ENCODE results near the gene CHN2.

The CHN2 gene

DNA sequence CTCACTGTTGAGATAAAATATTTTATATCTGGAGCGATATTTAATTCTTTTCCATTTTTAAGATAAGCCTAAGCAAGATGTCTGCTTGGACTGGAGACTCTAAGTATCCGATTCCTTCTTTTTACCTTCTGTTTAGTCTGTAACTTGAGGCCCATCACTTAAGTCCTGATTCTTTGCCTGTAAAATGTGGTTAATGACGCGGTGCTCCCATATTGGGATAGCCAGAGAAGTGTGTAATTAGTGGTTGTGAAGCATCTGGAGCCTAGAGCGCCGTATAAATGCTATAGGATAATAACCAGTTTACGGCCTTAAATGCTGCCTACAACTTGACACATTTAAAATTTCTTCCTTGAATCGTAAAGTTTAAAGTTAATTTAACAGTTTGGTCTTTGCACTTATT is 132.9 kb downstream of the CHN2 start:
- Histone ChIP-seq H3K27me3 (ENCODE audit: control insufficient read depth, insufficient read depth, low read length) (no peaks in the 10 kb centered on the region), H3K9me3 (ENCODE audit: control insufficient read depth, insufficient read depth, low read length) (no peaks in the 10 kb centered on the region), H3K36me3 (ENCODE audit: control insufficient read depth, insufficient read depth, low read length) (no peaks in the 10 kb centered on the region), H3K4me3 (ENCODE audit: low read depth, low read length) (no peak overlapping the region), H3K4me1 (ENCODE audit: control insufficient read depth, insufficient read depth, low read length) (peaks cover 7% of the 10 kb centered on the region), H3K9ac (ENCODE audit: low read depth, low read length) (no peak overlapping the region)

DNA sequence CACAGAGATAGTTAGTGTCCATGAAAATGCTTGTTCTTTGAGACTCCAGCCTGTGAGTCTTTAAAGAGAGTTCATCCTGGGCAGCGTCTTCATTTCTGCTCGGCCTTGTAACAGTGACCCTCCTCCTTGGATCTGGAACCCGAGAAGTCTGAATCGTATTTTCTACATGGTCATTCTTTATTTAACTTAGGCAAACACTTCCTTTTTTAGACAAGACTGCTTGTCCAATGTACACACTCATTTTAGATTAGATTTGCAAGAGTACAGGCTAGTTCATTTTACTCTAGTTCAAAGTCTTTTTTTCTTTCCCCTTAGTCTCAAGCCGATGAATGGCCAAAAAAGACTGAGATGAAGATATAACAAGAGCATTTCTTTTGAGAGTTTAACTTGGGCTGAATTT is 133.5 kb downstream of the CHN2 start:
- H3K9me3 ChIP-seq (ENCODE audit: control insufficient read depth, insufficient read depth, low read length): no peaks in the 10 kb centered on the region
- no peaks in the 10 kb centered on the region for H3K36me3 ChIP-seq (ENCODE audit: control insufficient read depth, insufficient read depth, low read length)
- no peaks in the 10 kb centered on the region for H3K27me3 ChIP-seq (ENCODE audit: control insufficient read depth, insufficient read depth, low read length)
- H3K4me1 ChIP-seq (ENCODE audit: control insufficient read depth, insufficient read depth, low read length): peaks cover 7% of the 10 kb centered on the region
- H3K4me3 ChIP-seq (ENCODE audit: low read depth, low read length): no peak overlapping the region
- H3K9ac ChIP-seq (ENCODE audit: low read depth, low read length): no peak overlapping the region

DNA sequence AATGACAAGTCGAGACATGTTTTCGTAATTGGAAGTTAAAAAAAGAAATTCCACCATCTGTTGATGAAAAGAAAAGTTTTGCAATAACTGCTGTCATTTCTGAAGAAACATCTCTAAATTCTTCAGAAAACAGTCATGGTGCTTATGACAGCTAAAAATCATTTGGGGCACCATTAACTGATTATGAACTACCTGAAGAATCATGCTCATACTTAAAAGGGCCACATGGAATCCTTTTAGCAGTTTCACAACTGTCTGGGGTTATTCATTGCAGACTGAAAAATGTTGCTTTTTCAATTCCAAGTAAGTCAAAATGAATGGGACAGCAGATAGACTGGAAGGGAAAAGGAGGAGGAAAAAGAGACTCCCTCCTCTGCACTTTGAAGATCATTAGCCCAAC is 134.2 kb downstream of the CHN2 start:
- peaks cover 7% of the 10 kb centered on the region for H3K4me1 ChIP-seq (ENCODE audit: control insufficient read depth, insufficient read depth, low read length)
- H3K9ac ChIP-seq (ENCODE audit: low read depth, low read length): no peak overlapping the region
- H3K9me3 ChIP-seq (ENCODE audit: control insufficient read depth, insufficient read depth, low read length): no peaks in the 10 kb centered on the region
- no peaks in the 10 kb centered on the region for H3K36me3 ChIP-seq (ENCODE audit: control insufficient read depth, insufficient read depth, low read length)
- H3K4me3 ChIP-seq (ENCODE audit: low read depth, low read length): no peak overlapping the region
- H3K27me3 ChIP-seq (ENCODE audit: control insufficient read depth, insufficient read depth, low read length): no peaks in the 10 kb centered on the region

DNA sequence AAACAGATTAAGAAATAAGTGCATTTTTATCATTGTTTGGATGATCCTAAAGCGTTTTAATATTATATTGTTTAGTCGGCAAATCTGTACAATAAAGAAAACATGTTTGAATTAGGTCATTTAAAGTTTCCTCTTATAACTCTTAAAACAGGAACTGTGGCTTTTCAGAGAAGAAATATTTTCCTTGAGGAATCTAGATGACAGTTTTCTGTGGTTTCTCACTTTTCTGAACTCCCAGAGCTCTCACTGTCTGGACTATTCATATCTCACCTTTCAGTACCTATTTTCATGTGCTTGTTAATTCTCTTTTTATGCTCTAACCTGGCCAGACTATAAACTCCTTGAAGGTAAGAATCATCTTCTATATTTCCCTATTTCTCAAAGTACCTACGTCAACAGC is 135.1 kb downstream of the CHN2 start:
- no peak overlapping the region for H3K9ac ChIP-seq (ENCODE audit: low read depth, low read length)
- no peak overlapping the region for H3K4me3 ChIP-seq (ENCODE audit: low read depth, low read length)
- H3K27me3 ChIP-seq (ENCODE audit: control insufficient read depth, insufficient read depth, low read length): no peaks in the 10 kb centered on the region
- no peaks in the 10 kb centered on the region for H3K9me3 ChIP-seq (ENCODE audit: control insufficient read depth, insufficient read depth, low read length)
- H3K4me1 ChIP-seq (ENCODE audit: control insufficient read depth, insufficient read depth, low read length): peaks cover 7% of the 10 kb centered on the region
- no peaks in the 10 kb centered on the region for H3K36me3 ChIP-seq (ENCODE audit: control insufficient read depth, insufficient read depth, low read length)

DNA sequence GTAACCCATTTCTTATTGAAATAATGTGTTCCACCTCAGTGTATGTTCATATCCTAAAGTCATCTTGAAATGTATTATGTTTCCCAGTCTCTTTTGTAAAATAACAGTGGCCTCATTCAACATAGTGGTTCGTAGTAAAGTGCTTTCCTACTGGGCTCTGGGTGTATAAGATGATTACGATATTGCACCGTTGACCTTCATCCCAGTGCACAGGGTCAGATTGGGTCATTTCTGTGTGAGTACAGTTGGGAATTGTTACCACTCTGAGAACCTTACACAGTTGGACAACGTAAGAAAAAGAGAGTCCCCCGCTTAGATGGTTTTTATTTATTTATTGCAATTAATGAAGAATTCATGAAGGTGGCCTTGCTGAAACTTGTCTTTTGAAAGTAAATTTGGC is 135.6 kb downstream of the CHN2 start:
- Histone ChIP-seq H3K36me3 (ENCODE audit: control insufficient read depth, insufficient read depth, low read length) (no peaks in the 10 kb centered on the region), H3K9ac (ENCODE audit: low read depth, low read length) (no peak overlapping the region), H3K9me3 (ENCODE audit: control insufficient read depth, insufficient read depth, low read length) (no peaks in the 10 kb centered on the region), H3K27me3 (ENCODE audit: control insufficient read depth, insufficient read depth, low read length) (no peaks in the 10 kb centered on the region), H3K4me1 (ENCODE audit: control insufficient read depth, insufficient read depth, low read length) (peaks cover 4% of the 10 kb centered on the region), H3K4me3 (ENCODE audit: low read depth, low read length) (no peak overlapping the region)

DNA sequence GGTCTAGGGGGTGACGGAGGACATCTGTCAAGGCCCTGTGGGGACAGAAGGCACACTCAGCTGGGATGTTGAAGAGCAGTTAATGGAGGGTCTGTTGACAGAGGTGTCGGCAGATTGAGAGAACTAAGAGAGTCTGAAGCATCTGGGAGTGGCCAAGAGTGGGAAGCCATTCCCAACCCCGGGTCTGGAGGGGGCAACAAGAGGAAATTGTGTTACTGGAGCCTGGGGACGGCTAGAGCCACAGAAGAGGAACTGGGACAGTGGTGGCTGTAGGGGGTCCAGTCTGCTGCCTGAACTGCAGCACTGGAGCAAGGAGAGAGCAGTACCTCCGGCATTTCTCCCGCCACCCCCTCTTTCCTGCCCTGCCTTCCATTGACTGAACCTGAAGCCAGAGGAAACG is 136.6 kb downstream of the CHN2 start:
- Histone ChIP-seq H3K4me3 (ENCODE audit: low read depth, low read length) (no peak overlapping the region), H3K4me1 (ENCODE audit: control insufficient read depth, insufficient read depth, low read length) (no peaks in the 10 kb centered on the region), H3K36me3 (ENCODE audit: control insufficient read depth, insufficient read depth, low read length) (no peaks in the 10 kb centered on the region), H3K9me3 (ENCODE audit: control insufficient read depth, insufficient read depth, low read length) (no peaks in the 10 kb centered on the region), H3K9ac (ENCODE audit: low read depth, low read length) (no peak overlapping the region), H3K27me3 (ENCODE audit: control insufficient read depth, insufficient read depth, low read length) (no peaks in the 10 kb centered on the region)

DNA sequence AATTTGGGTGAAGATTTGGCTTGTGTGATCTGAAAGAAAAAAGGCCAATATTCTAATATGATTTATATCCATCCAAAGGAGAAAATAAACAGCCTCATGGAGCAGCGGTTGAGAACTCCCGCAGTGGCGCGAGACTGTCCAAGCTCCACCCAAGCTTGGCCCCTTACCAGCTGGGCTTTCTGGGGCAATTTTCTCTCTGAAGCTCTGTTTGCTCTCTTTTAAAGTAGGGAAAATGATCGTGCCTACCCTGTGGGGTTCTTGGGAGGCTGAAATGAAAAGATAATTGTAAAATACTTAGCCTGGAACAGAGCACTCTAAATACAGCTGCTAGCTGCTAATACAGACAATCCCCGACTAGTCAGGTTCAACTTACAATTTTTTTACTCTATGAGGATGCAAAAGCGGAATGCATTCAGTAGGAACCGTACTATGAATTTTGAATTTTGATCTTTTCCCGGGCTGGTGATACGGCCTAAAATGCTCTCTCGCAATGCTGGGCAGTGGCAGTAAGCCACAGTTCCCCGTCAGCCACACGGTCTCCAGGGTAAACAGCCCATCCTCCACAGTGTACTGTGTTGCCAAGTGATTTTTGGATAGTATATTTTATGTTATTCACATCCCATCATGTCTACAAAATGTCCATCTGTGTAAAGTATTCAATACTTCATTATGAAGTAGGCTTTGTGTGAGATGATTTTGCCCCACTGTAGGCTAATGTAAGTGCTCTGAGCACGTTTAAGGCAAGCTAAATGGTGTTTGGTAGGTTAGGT is 137.7 kb downstream of the CHN2 start:
- H3K4me1 ChIP-seq (ENCODE audit: control insufficient read depth, insufficient read depth, low read length): no peaks in the 10 kb centered on the region

DNA sequence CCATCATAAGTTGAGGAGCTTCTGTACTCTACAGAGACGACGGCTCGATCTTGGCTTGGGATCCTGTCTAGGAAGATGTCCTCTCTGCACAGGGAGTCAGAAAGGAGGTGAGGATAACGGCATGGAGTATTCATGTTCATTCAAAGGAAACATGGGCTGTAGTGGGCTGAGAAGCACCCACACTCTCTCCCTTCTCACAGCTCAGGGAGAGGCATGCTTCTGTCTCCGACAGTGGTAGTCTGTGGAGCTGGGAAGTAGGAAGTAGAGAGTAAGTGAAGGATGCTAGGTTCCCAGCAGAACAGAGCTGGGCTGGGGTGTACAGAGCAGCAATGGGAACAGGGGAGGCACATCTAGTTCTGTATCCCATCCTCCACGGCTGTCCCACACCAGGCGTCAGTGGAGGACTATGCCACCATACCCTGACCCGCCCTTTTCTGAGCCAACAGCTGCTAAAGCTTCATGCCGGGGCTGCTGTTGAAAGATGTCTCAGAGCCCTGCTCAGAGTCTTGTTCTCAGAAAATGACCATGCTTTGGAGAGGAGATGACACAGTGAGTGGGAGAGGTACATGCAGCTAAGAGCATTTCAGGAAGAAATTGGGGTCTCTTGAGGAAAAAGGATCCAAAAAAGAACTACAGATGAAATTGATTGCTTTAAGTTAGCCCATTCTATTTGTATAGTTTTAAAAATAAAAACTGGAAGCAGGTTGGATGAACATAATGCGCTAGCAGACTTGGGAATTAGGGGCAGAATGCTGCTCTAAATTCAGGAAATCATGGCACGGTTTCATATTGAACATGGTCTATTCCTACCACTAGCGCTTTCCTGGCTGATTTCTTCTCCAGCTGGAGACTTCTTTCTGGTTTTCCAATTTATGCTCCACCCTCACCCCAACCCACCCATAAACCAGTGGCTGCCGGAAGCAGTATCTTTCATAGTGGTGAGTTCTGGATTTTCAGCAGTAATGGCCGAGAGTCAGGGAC is 138.6 kb downstream of the CHN2 start:
- H3K4me1 ChIP-seq (ENCODE audit: control insufficient read depth, insufficient read depth, low read length): no peaks in the 10 kb centered on the region
- H3K27me3 ChIP-seq (ENCODE audit: control insufficient read depth, insufficient read depth, low read length): no peaks in the 10 kb centered on the region
- H3K9me3 ChIP-seq (ENCODE audit: control insufficient read depth, insufficient read depth, low read length): no peaks in the 10 kb centered on the region
- H3K4me3 ChIP-seq (ENCODE audit: low read depth, low read length): no peak overlapping the region
- H3K9ac ChIP-seq (ENCODE audit: low read depth, low read length): no peak overlapping the region
- H3K36me3 ChIP-seq (ENCODE audit: control insufficient read depth, insufficient read depth, low read length): no peaks in the 10 kb centered on the region

More for the DNA sequence above, 137.7 kb downstream of the CHN2 start:
- Histone ChIP-seq H3K9ac (ENCODE audit: low read depth, low read length) (no peak overlapping the region), H3K9me3 (ENCODE audit: control insufficient read depth, insufficient read depth, low read length) (no peaks in the 10 kb centered on the region), H3K4me3 (ENCODE audit: low read depth, low read length) (no peak overlapping the region), H3K27me3 (ENCODE audit: control insufficient read depth, insufficient read depth, low read length) (no peaks in the 10 kb centered on the region), H3K36me3 (ENCODE audit: control insufficient read depth, insufficient read depth, low read length) (no peaks in the 10 kb centered on the region)

DNA sequence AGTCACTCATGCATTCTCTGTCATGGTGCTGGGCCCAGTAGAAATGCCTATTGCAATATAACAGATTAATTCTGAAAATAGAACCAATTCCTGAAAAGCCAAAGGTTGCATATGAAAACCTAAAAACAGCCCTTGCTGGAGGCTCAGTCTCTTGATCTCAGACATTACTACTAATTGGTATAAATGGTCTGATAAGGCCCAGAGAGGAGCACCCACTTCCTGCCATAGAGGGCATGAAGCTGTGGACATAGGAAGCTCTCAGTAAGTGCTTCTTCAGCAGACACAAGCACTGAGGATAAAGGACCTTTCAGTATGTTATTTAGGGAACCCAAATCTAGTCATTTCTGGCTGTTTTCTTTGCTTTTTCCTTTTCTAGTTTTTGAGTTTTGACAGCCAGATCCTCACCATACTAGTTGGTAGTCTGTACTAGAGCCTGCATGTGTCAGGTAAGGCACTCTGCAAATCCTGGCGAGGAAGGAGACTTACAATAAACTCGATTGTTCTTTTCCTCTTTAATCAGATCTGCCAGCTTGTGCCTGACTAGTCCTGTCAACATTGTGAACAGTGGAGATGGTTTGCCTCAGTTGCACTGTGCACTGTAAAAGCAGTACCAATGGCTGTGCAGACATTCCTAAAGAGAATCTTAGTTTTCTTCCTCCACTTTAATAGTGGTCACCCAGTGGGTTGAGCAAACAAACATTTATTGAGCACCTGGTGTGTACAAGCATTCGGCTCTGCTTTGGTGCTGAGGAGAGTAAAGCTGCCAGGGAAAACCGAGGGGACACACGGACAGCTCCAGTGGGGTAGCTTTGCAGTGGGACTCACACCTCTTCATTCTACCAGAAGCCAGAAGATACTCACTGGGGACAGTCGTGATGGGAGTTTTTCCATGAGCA is 140.9 kb downstream of the CHN2 start:
- H3K9me3 ChIP-seq (ENCODE audit: control insufficient read depth, insufficient read depth, low read length): no peaks in the 10 kb centered on the region
- H3K4me1 ChIP-seq (ENCODE audit: control insufficient read depth, insufficient read depth, low read length): no peaks in the 10 kb centered on the region
- H3K9ac ChIP-seq (ENCODE audit: low read depth, low read length): no peak overlapping the region
- no peaks in the 10 kb centered on the region for H3K36me3 ChIP-seq (ENCODE audit: control insufficient read depth, insufficient read depth, low read length)
- no peaks in the 10 kb centered on the region for H3K27me3 ChIP-seq (ENCODE audit: control insufficient read depth, insufficient read depth, low read length)
- H3K4me3 ChIP-seq (ENCODE audit: low read depth, low read length): no peak overlapping the region

DNA sequence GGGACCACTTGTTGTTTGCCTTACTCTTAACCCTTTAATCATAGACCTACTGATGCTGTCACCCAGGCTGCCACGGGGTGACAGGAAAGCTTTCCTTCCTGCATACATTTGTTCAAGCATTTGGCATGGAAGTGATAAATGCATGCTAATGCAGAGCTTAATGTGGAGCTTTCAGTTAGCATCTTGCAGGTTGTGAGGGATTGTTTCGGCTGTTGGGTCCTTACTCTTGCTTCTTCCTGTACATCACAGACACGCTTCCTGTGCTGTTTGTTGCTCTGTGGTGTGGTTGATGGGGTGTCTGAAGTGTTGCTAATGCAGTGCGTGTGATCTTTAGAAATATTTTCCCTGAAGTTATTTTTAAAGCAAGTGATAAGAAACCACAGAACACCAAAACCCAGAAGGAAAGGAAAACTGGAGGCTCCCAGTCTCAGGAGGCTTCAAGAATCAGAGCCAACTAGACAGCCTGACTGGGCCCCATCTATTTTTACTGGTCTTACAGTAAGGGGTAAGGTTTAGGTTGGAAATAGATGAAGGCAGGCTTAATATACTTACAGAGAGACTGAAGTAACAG is 143.1 kb downstream of the CHN2 start:
- no peaks in the 10 kb centered on the region for H3K36me3 ChIP-seq (ENCODE audit: control insufficient read depth, insufficient read depth, low read length)
- no peaks in the 10 kb centered on the region for H3K4me1 ChIP-seq (ENCODE audit: control insufficient read depth, insufficient read depth, low read length)
- no peak overlapping the region for H3K9ac ChIP-seq (ENCODE audit: low read depth, low read length)
- H3K27me3 ChIP-seq (ENCODE audit: control insufficient read depth, insufficient read depth, low read length): no peaks in the 10 kb centered on the region
- H3K4me3 ChIP-seq (ENCODE audit: low read depth, low read length): no peak overlapping the region
- no peaks in the 10 kb centered on the region for H3K9me3 ChIP-seq (ENCODE audit: control insufficient read depth, insufficient read depth, low read length)

DNA sequence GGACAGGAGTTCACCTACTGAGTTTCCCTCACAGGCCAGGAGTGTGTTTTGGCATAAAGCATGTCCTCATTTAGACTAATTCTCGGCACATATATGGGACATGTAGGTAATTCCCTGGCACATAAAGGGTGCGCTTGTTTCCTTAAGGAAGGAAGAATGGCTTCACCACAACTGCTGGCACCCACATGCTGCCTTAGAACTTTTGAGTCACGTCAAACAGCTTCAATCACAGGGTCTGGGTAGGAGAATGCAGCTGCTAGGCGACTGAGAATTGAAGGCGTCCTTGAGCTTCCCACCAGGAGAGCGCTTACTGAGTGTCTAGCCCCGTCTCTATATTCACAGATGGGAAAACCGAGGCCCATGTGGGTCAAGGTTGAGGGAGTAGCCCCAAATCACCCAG is 146.1 kb downstream of the CHN2 start:
- H3K36me3 ChIP-seq (ENCODE audit: control insufficient read depth, insufficient read depth, low read length): no peaks in the 10 kb centered on the region
- no peaks in the 10 kb centered on the region for H3K27me3 ChIP-seq (ENCODE audit: control insufficient read depth, insufficient read depth, low read length)
- no peak overlapping the region for H3K9ac ChIP-seq (ENCODE audit: low read depth, low read length)
- no peaks in the 10 kb centered on the region for H3K9me3 ChIP-seq (ENCODE audit: control insufficient read depth, insufficient read depth, low read length)
- no peak overlapping the region for H3K4me3 ChIP-seq (ENCODE audit: low read depth, low read length)
- H3K4me1 ChIP-seq (ENCODE audit: control insufficient read depth, insufficient read depth, low read length): no peaks in the 10 kb centered on the region
